Thoracic aorta (tissue), 2 donors: ENCODE measurements around the gene LTO1. TPM values are rescaled to one million over a fixed set of nuclear protein-coding genes. Genes with fewer than 3 reads are reported as not detected.

Experiments
- ATAC-seq: fragments of 150-250 bp; one replicate; pipeline ENCODE4 v1.8.0; 2017; ENCODE audit warnings: low read depth; ENCODE audit not compliant: insufficient number of reproducible peaks, low FRiP score
- DNase-seq: peaks from one replicate; pipeline ENCODE4 v3.0.0-alpha.2; 2020; ENCODE audit warnings: low spot score
- H3K27ac ChIP-seq, 2 donors: fragments of 200-600 bp; sonication (generic); 1 replicate in 1 of 2; 2 replicates in 1 of 2; pipeline ENCODE4 v1.5.1; 2016; ENCODE audit warnings: mild to moderate bottlenecking in 2 of 2, moderate library complexity in 2 of 2
- H3K27me3 ChIP-seq: fragments of 200-600 bp; sonication (generic); replicated peaks from 2 replicates; pipeline ENCODE4 v1.6.0; 2016; ENCODE audit warnings: mild to moderate bottlenecking; ENCODE audit not compliant: insufficient read depth
- H3K36me3 ChIP-seq: fragments of 200-600 bp; sonication (generic); one replicate; pipeline ENCODE4 v1.5.1; 2016
- H3K4me1 ChIP-seq, 2 donors: fragments of 200-600 bp; sonication (generic); 1 replicate in 1 of 2; 2 replicates in 1 of 2; pipeline versions ENCODE4 v1.5.1 to v1.6.0; 2016; ENCODE audit warnings: low read depth in 2 of 2, mild to moderate bottlenecking in 1 of 2; ENCODE audit not compliant: control insufficient read depth in 1 of 2
- H3K4me3 ChIP-seq: fragments of 200-600 bp; sonication (generic); 2 replicates; pipeline ENCODE4 v1.5.1; 2016; ENCODE audit warnings: mild to moderate bottlenecking
- H3K9me3 ChIP-seq: fragments of 200-600 bp; sonication (generic); 2 replicates; pipeline ENCODE4 v1.5.1; 2016
- total RNA-seq, 2 donors: library from RNA; depleted of rRNA; stranded (reverse); fragments of >200 nt; gene quantifications; one replicate each; pipeline versions ENCODE4 v1.1.0 to v1.2.3, GENCODE V29; 2016
- TF ChIP-seq, protein P1 (sequence below): fragments of 200-600 bp; sonication (generic); IDR thresholded peaks from one replicate; pipeline ENCODE4 v1.5.1; 2019; ENCODE audit warnings: antibody characterized with exemption

The LTO1 gene
- total RNA-seq, 2 donors from 2014 or later, result 23.6 to 43.5 TPM

DNA sequence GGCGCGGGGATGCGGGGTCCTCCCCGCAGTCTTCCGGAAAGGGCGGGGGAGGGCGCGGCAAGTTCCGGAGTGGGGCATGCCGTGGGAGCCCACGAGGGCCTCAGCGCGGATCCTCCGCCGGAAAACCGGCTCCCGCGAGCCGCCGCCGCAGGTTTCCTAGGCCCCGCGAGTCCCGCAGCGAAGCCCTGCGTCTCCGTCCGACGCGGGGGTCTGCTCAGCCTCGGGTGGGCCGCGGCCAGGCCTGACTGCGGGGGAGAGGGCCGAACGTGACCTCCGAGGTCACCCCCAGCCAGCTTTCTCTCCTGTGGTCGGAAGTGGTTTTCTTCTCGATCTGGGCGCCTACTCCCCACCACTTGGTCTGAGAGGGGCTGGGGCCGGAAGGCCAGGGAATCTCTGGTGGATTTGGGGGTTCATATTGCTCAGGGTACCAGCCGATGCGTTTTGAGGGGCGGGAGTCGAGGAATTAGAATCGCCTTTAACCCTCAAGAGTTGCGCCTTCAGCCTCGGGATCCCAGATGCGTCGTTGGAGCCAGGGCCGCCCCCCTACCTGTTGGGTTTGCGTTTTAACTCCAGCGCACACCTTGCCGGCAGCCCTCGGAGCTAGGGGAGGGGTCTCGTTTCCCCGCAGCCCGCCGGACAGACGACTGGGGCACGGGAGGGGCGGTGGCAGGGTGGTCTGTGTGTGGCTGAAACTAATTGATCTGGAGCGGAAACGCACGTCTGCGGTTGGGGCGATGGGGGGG lies 37.8 kb downstream of the LTO1 start:
- TF ChIP-seq, protein P1, sequence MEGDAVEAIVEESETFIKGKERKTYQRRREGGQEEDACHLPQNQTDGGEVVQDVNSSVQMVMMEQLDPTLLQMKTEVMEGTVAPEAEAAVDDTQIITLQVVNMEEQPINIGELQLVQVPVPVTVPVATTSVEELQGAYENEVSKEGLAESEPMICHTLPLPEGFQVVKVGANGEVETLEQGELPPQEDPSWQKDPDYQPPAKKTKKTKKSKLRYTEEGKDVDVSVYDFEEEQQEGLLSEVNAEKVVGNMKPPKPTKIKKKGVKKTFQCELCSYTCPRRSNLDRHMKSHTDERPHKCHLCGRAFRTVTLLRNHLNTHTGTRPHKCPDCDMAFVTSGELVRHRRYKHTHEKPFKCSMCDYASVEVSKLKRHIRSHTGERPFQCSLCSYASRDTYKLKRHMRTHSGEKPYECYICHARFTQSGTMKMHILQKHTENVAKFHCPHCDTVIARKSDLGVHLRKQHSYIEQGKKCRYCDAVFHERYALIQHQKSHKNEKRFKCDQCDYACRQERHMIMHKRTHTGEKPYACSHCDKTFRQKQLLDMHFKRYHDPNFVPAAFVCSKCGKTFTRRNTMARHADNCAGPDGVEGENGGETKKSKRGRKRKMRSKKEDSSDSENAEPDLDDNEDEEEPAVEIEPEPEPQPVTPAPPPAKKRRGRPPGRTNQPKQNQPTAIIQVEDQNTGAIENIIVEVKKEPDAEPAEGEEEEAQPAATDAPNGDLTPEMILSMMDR, result no peak
- Histone ChIP-seq H3K36me3 (no peaks in the 10 kb centered on the region), H3K4me1 (peaks cover 32 to 47% of the 10 kb centered on the region in 2 donors), H3K27me3 (no peaks in the 10 kb centered on the region), H3K9me3 (no peaks in the 10 kb centered on the region), H3K4me3 (peak overlapping the region; percentile 97), H3K27ac (peak overlapping the region in 1 of 2 donors; percentile 46)
- ATAC-seq (no peak), DNase-seq (no peak)

DNA sequence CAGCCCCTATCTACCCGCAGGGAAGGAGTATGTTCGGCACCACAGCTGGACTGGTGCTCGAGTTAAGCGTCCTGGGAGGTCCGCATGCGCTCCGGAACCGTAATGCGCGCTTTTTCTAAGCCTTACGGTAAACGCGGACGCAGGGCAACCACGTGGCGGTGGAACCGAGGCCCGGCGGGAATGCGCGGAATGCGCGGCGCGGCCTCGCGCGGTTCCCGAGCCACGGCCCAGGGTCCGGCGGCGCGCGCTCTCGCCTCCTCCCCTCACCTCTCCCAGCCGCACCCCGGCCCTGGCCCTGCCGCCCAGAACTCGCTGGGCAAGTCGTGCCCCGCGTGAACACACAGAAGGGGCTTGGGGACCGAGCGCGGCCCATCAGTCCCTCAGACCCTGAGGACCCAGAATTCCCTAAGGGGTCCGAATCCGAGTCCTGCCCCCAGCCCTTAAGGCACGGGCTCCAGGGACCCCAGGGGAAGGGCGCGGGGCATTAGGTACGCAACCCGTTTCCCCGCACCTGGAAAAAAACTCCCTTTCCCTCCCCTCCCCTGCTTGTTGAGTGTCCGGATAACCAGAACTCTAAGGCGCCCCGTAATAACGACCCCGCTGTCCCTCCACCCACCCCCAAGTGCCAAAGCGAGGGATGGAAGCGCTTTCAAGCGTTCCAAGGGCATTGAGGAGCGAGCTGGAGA lies 38.5 kb downstream of the LTO1 start:
- DNase-seq (no peak), ATAC-seq (no peak)
- TF ChIP-seq, protein P1, result no peak
- no peaks in the 10 kb centered on the region for H3K9me3 ChIP-seq
- peak overlapping the region; percentile 97 for H3K4me3 ChIP-seq
- no peaks in the 10 kb centered on the region for H3K27me3 ChIP-seq
- no peaks in the 10 kb centered on the region for H3K36me3 ChIP-seq
- peaks cover 32 to 47% of the 10 kb centered on the region in 2 donors for H3K4me1 ChIP-seq
- H3K27ac ChIP-seq, result peak overlapping the region in 1 of 2 donors; percentile 46

DNA sequence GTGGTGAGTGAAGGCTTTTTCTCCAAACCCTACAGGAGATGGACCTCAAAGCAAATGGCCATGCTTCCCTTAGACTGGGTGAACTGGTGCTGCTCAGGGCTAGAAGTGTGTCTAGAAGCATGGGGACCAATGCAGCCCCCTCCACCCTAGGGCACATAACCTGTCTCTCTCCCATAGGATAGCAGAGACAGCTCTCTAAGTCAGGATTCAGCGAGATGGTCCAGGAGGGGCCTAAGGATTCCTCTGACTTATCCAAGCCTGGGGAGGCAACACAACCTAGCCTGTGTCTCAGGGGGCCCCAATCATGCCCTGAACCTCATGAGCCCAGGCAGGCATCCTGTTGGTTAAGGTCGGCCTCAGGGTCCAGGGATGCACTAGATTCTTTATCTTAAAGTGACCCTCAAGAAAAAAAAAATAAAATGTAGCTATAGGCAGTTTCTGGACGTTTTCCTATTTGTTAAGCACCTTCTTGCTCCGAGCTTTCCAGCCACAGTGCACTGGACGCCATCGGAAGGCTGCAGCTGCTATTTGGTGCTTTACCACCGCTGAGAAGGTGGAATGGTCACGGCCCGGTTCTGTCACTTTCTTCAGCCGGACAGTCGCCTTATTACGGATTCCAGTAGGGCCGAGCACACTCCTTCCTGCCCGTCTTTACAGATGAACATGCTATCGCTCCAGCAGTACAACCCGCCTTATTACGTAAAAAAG lies 39.2 kb downstream of the LTO1 start:
- DNase-seq (no peak), ATAC-seq (no peak)
- no peaks in the 10 kb centered on the region for H3K9me3 ChIP-seq
- peak overlapping the region in 1 of 2 donors; percentile 46 for H3K27ac ChIP-seq
- peak overlapping the region; percentile 97 for H3K4me3 ChIP-seq
- no peaks in the 10 kb centered on the region for H3K36me3 ChIP-seq
- peaks cover 32 to 47% of the 10 kb centered on the region in 2 donors for H3K4me1 ChIP-seq
- H3K27me3 ChIP-seq, result no peaks in the 10 kb centered on the region
- TF ChIP-seq, protein P1, result no peak

DNA sequence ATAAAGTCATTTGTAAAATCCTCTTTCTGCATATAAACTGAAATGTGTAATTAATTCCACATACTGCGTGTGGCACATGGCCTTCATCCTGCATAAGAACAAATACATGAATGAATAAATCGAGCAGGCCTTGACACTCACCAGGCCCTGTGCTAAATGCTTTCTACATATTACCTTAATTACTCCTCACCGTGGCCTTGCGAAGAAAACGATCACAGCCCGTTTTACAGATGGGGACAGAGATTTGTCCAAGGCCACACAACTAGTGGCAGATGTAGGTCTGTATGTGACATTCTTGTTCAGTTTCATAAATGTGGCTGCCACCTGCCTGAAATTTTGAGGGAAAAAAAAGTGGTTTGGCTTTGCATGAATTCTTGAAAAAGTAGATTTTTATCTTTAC lies 40.0 kb downstream of the LTO1 start:
- Histone ChIP-seq H3K4me3 (no peak overlapping the region), H3K9me3 (no peaks in the 10 kb centered on the region), H3K27me3 (no peaks in the 10 kb centered on the region), H3K27ac (no peak overlapping the region), H3K36me3 (no peaks in the 10 kb centered on the region), H3K4me1 (peaks cover 28 to 41% of the 10 kb centered on the region in 2 donors)
- TF ChIP-seq, protein P1, result no peak
- no peak for DNase-seq
- no peak for ATAC-seq

DNA sequence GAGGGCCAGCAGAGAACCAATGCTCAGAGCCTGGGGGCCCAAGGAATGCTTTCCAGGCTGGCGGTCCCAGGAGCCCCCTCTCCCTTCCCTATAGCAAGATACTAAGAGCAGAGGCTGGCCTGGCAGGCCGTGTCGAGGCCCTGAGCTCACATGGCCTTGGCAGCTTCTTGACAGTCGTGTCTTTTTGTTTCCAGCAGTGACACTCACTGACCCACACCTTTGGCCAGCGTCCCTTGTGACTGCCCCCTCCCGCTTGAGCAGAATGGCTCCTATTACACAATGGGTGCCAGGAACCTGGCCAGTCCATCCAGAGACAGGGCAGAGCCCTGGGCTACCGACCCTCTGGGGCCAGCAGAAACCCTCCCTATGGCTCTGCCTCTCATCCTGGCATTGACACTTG lies 40.6 kb downstream of the LTO1 start:
- H3K27ac ChIP-seq, result no peak overlapping the region
- ATAC-seq, result no peak
- TF ChIP-seq, protein P1, result no peak
- no peaks in the 10 kb centered on the region for H3K9me3 ChIP-seq
- no peaks in the 10 kb centered on the region for H3K36me3 ChIP-seq
- no peaks in the 10 kb centered on the region for H3K27me3 ChIP-seq
- no peak overlapping the region for H3K4me3 ChIP-seq
- DNase-seq, result no peak
- peaks cover 22 to 38% of the 10 kb centered on the region in 2 donors for H3K4me1 ChIP-seq
